Sigmoid colon (tissue), 7 donors: ENCODE results near the gene PRR22. TPM values are rescaled to one million over a fixed set of nuclear protein-coding genes. Genes with fewer than 3 reads are reported as not detected.

ENCODE experiments used
- DNase-seq: peaks from one replicate; pipeline ENCODE4 v3.0.0-alpha.2; 2019
- H3K27ac ChIP-seq, 4 donors: fragments of 200-600 bp; sonication (generic); one replicate each; pipeline ENCODE4 v1.5.1; 2016 to 2019; ENCODE audit warnings: mild to moderate bottlenecking in 1 of 4
- H3K27me3 ChIP-seq, 3 donors: fragments of 200-600 bp; sonication (generic); one replicate each; pipeline ENCODE4 v1.5.1; 2019; ENCODE audit warnings: mild to moderate bottlenecking in 1 of 3
- H3K36me3 ChIP-seq, 4 donors: fragments of 200-600 bp; sonication (generic); one replicate each; pipeline ENCODE4 v1.5.1; 2016 to 2019
- H3K4me1 ChIP-seq, 4 donors: fragments of 200-600 bp; sonication (generic); one replicate each; pipeline ENCODE4 v1.5.1; 2017 to 2019
- H3K4me3 ChIP-seq, 4 donors: fragments of 200-600 bp; sonication (generic); one replicate each; pipeline ENCODE4 v1.5.1; 2017 to 2019; ENCODE audit warnings: mild to moderate bottlenecking in 2 of 4, moderate library complexity in 1 of 4
- H3K9me3 ChIP-seq, 4 donors: fragments of 200-600 bp in 3 of 4; sonication (generic) in 3 of 4; one replicate each; pipeline versions ENCODE4 v1.5.1 to v1.6.1; 2013 to 2019
- CTCF ChIP-seq, 4 experiments: fragments of 450-650 bp in 3 of 4; fragments of 200-600 bp in 1 of 4; IDR thresholded peaks; one replicate each; pipeline ENCODE4 v1.5.1; 2016 to 2019; ENCODE audit warnings: antibody characterized with exemption in 4 of 4, mild to moderate bottlenecking in 3 of 4, moderate library complexity in 2 of 4
- EP300 ChIP-seq, 4 donors: sonication (generic); formaldehyde crosslinking; IDR thresholded peaks; one replicate each; pipeline ENCODE4 v1.6.1; 2017; ENCODE audit warnings: antibody characterized with exemption in 4 of 4
- POLR2A ChIP-seq, 2 donors: fragments of 450-650 bp; IDR thresholded peaks; one replicate each; pipeline ENCODE4 v1.6.1; 2016; ENCODE audit warnings: antibody characterized with exemption in 2 of 2, mild to moderate bottlenecking in 2 of 2, moderate library complexity in 2 of 2
- POLR2AphosphoS5 ChIP-seq, 4 donors: sonication (generic); formaldehyde crosslinking; IDR thresholded peaks; one replicate each; pipeline ENCODE4 v1.6.1; 2017; ENCODE audit warnings: antibody characterized with exemption in 4 of 4
- WGBS, 2 donors: extraction: QIAGEN DNeasy Blood & Tissue Kit; methylation state at CpG; one replicate each; pipeline ENCODE4 v1.1.7; 2013; 5-methylcytosine and 5-hydroxymethylcytosine counted together
- intact Hi-C: fragments of 100-400 bp; cut with DNase I; formaldehyde crosslinking; loops from one replicate; pipeline ENCODE4 v1.15.1; 2023
- polyA plus RNA-seq, 3 donors: library from polyadenylated mRNA; stranded (reverse); fragments of 200-250 nt; gene quantifications; one replicate each; pipeline ENCODE4 v1.2.3, GENCODE V29; 2013
- total RNA-seq, 4 donors: library from RNA; depleted of rRNA; stranded (reverse); fragments of >200 nt; gene quantifications; one replicate each; pipeline ENCODE4 v1.1.0, GENCODE V29; 2016
- donor health status: healthy with polysubstance abuse.
- donor health status: Bipolar disorder and iron deficiency.
- donor health status: healthy.

Gene PRR22
- total and polyA plus RNA-seq, 7 donors = 0.60 to 9.2 (median 0.90) TPM; not detected in 3

- peak overlapping the region; percentile 87 to 96 (median 92) for H3K27ac ChIP-seq
- intact Hi-C loops = no loop called here
- peak; percentile 91 for DNase-seq
- no peaks in the 10 kb centered on the region for H3K36me3 ChIP-seq
- WGBS, 2 donors = 11 to 14% methylated on average over 24 of the region's 24 CpGs
- TF ChIP-seq POLR2AphosphoS5 (IDR thresholded peaks at IDR 0.05) (peak in 2 of 4 donors; percentile 37 to 51), EP300 (IDR thresholded peaks at IDR 0.05) (no peak), POLR2A (IDR thresholded peaks at IDR 0.05) (no peak), CTCF (IDR thresholded peaks at IDR 0.05) (peak in 3 of 4 experiments; percentile 11 to 22 (median 20))
- H3K27me3 ChIP-seq = peaks cover 0 to 5% (median 0%) of the 10 kb centered on the region in 3 donors
- H3K4me3 ChIP-seq = no peak overlapping the region
- peaks cover 0 to 45% (median 43%) of the 10 kb centered on the region in 4 donors for H3K4me1 ChIP-seq
- no peaks in the 10 kb centered on the region for H3K9me3 ChIP-seq
Measured at GRCh38 chr19:5826531-5827341, 42.2 kb upstream of the PRR22 start.

GRCh38 chr19:5825178-5825577, 40.6 kb upstream of the PRR22 start:
- 88 to 95% methylated on average over 21 of the region's 21 CpGs for WGBS, 2 donors
- Histone ChIP-seq H3K4me1 (peaks cover 0 to 49% (median 46%) of the 10 kb centered on the region in 4 donors), H3K27ac (no peak overlapping the region), H3K36me3 (no peaks in the 10 kb centered on the region), H3K27me3 (peaks cover 0 to 5% (median 0%) of the 10 kb centered on the region in 3 donors), H3K4me3 (no peak overlapping the region), H3K9me3 (no peaks in the 10 kb centered on the region)
- no peak for DNase-seq
- TF ChIP-seq CTCF (IDR thresholded peaks at IDR 0.05) (no peak), POLR2AphosphoS5 (IDR thresholded peaks at IDR 0.05) (no peak), EP300 (IDR thresholded peaks at IDR 0.05) (no peak), POLR2A (IDR thresholded peaks at IDR 0.05) (no peak)
- intact Hi-C loops = loop anchor here (1.0 kb wide), 1 partner anchor 19 kb away; no protein-coding TSS in a partner anchor

GRCh38 chr19:5824751-5825150, 40.2 kb upstream of the PRR22 start:
- intact Hi-C loops = loop anchor here (1.0 kb wide), 1 partner anchor 18 kb away; no protein-coding TSS in a partner anchor
- Histone ChIP-seq H3K27ac (no peak overlapping the region), H3K36me3 (no peaks in the 10 kb centered on the region), H3K27me3 (peaks cover 0 to 5% (median 0%) of the 10 kb centered on the region in 3 donors), H3K4me1 (peaks cover 0 to 47% (median 44%) of the 10 kb centered on the region in 4 donors), H3K9me3 (no peaks in the 10 kb centered on the region), H3K4me3 (no peak overlapping the region)
- WGBS, 2 donors = 91 to 94% methylated on average over 10 of the region's 10 CpGs
- no peak for TF ChIP-seq POLR2A (IDR thresholded peaks at IDR 0.05)
- TF ChIP-seq CTCF (IDR thresholded peaks at IDR 0.05) = no peak
- TF ChIP-seq POLR2AphosphoS5 (IDR thresholded peaks at IDR 0.05) = no peak
- no peak for TF ChIP-seq EP300 (IDR thresholded peaks at IDR 0.05)
- no peak for DNase-seq

- WGBS, 2 donors = 79 to 90% methylated on average over 30 of the region's 30 CpGs
- H3K4me1 ChIP-seq = peaks cover 0 to 37% (median 34%) of the 10 kb centered on the region in 4 donors
- H3K4me3 ChIP-seq = no peak overlapping the region
- no peaks in the 10 kb centered on the region for H3K36me3 ChIP-seq
- no peak overlapping the region for H3K27ac ChIP-seq
- intact Hi-C loops = no loop called here
- no peaks in the 10 kb centered on the region for H3K27me3 ChIP-seq
- TF ChIP-seq EP300 (IDR thresholded peaks at IDR 0.05) (no peak), CTCF (IDR thresholded peaks at IDR 0.05) (no peak), POLR2AphosphoS5 (IDR thresholded peaks at IDR 0.05) (no peak), POLR2A (IDR thresholded peaks at IDR 0.05) (no peak)
- no peaks in the 10 kb centered on the region for H3K9me3 ChIP-seq
- DNase-seq = no peak
Measured at GRCh38 chr19:5823579-5824281, 39.2 kb upstream of the PRR22 start.
